ENCODE results near the gene PLA2G2F. TPM values are rescaled to one million over a fixed set of nuclear protein-coding genes. Genes with fewer than 3 reads are reported as not detected.

PLA2G2F gene
- total and polyA plus RNA-seq, 2 of the 8 experiments (the other 6 are each of a cell fraction or from before 2014, with no cell fraction given): not detected

DNA sequence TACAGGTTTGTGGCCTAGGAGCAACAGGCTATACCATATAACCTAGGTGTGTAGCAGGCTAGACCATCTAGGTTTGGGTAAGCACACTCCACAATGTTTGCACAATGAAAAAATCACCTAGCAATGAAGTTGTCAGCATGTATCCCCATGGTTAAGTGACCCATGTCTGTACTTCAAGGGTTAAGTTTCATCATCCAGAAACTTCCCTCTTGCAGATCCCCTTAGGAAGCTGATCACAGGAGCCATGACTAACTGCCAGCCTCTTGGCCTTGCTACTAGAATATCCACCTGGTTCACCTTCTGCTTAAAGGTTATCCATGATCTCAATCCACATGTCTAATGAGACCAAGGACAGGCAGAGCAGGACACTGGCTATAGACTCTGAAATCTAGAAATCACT is 43.3 kb downstream of the PLA2G2F start:
- no peak overlapping the region for H4K91ac ChIP-seq (replicated peaks; ENCODE audit: insufficient read length, low read length)
- peaks cover 0 to 14% (median 11%) of the 10 kb centered on the region in 4 experiments; a peak in 5 of 7 replicates for H3K27me3 ChIP-seq (replicated peaks in 1 of 4; ENCODE audit: control insufficient read depth in 3 of 4, extremely low read depth in 1 of 4, insufficient read depth in 3 of 4, low read length in 3 of 4)
- no peaks in the 10 kb centered on the region for H4K20me1 ChIP-seq (replicated peaks in 1 of 2; ENCODE audit: control insufficient read depth in 1 of 2, insufficient read depth in 2 of 2, low read length in 2 of 2)
- H3K56ac ChIP-seq (replicated peaks; ENCODE audit: insufficient read length, low read depth, low read length): no peak overlapping the region
- peaks cover 0 to 4% of the 10 kb centered on the region in 2 experiments; a peak in 1 of 4 replicates for H3K9me3 ChIP-seq (ENCODE audit: insufficient read depth in 2 of 2, low read depth in 1 of 2, low read length in 1 of 2)
- no peak overlapping the region for H3K27ac ChIP-seq (ENCODE audit: low read depth, low read length)
- H3K36me3 ChIP-seq (ENCODE audit: control insufficient read depth in 2 of 4, insufficient read depth in 4 of 4, low read length in 3 of 4): no peaks in the 10 kb centered on the region
- no peak overlapping the region for H3K4ac ChIP-seq (replicated peaks; ENCODE audit: insufficient read length, low read depth, low read length)
- H2BK12ac ChIP-seq (ENCODE audit: low read depth, low read length): no peak overlapping the region
- 0 out of 2 replicates have a peak, but pooled peaks cover 3% of the 10 kb centered on the region for H3K79me1 ChIP-seq (ENCODE audit: low read depth, low read length)
- H3K14ac ChIP-seq (ENCODE audit: insufficient read length): no peak overlapping the region
- CTCF ChIA-PET (ENCODE audit: partially characterized antibody): interaction anchor here (0.8 to 8.3 kb wide), 5 partner anchors 11 to 280 kb away, joined by 3 to 90 read pairs (median 3); no protein-coding TSS in a partner anchor
- no peak overlapping the region for H2BK15ac ChIP-seq (ENCODE audit: low read length)
- no peak overlapping the region for H2BK5ac ChIP-seq (ENCODE audit: low read depth, low read length)
- FAIRE-seq (no peak), DNase-seq (ENCODE audit: low read depth in 1 of 2, low spot score in 2 of 2) (no peak)
- H3K23ac ChIP-seq (ENCODE audit: insufficient read length): no peak overlapping the region
- no peaks in the 10 kb centered on the region; a peak in 1 of 4 replicates for H3K79me2 ChIP-seq (ENCODE audit: control insufficient read depth in 1 of 2, insufficient read depth in 2 of 2, low read length in 2 of 2)
- no peak overlapping the region; the same call in 1 of the 2 replicates for H4K8ac ChIP-seq (ENCODE audit: extremely low read depth, insufficient read depth, low read length)
- no peak overlapping the region for H3K9ac ChIP-seq (replicated peaks in 1 of 4; ENCODE audit: extremely low read depth in 1 of 4, low read depth in 3 of 4, low read length in 3 of 4)
- H2AFZ ChIP-seq (ENCODE audit: low read length): no peak overlapping the region
- no peak overlapping the region for H2BK120ac ChIP-seq (replicated peaks; ENCODE audit: low read depth, low read length)
- no peak overlapping the region for H4K5ac ChIP-seq (ENCODE audit: insufficient read length, low read depth, low read length)
- peaks cover 4% of the 10 kb centered on the region; the same call in 1 of the 2 replicates for H3K23me2 ChIP-seq (ENCODE audit: low read depth, low read length)
- no peak overlapping the region for H3K4me3 ChIP-seq (ENCODE audit: extremely low read depth in 1 of 4, insufficient read depth in 2 of 4, low read depth in 3 of 4, low read length in 4 of 4)
- H2AK5ac ChIP-seq (ENCODE audit: low read depth, low read length): no peak overlapping the region; the same call in 1 of the 2 replicates
- H2BK20ac ChIP-seq (ENCODE audit: low read length): no peak overlapping the region
- no peak overlapping the region for H3K18ac ChIP-seq (ENCODE audit: extremely low read depth, low read length)
- H3K4me1 ChIP-seq (replicated peaks in 1 of 4; ENCODE audit: control insufficient read depth in 3 of 4, insufficient read depth in 4 of 4, low read length in 3 of 4): peaks cover 6 to 10% (median 8%) of the 10 kb centered on the region in 4 experiments; a peak in 4 of 7 replicates
- H3K4me2 ChIP-seq (ENCODE audit: insufficient read depth in 1 of 2, low read depth in 2 of 2, low read length in 2 of 2): no peak overlapping the region
- POLR2A ChIA-PET (ENCODE audit: partially characterized antibody): no interaction called here
- TF ChIP-seq PHF8 (conservative IDR thresholded peaks at IDR 0.05; ENCODE audit: low read depth, low read length): no peak
- TF ChIP-seq CEBPB (IDR thresholded peaks at IDR 0.05; ENCODE audit: low read depth, low read length): no peak
- no peak for TF ChIP-seq EZH2 (IDR thresholded peaks at IDR 0.05; ENCODE audit: low read depth, low read length, severe bottlenecking)
- TF ChIP-seq SIX5 (IDR thresholded peaks at IDR 0.05; ENCODE audit: low read depth, low read length): no peak
- TF ChIP-seq SAP30 (IDR thresholded peaks at IDR 0.05; ENCODE audit: insufficient read depth, insufficient replicate concordance, low read length): no peak
- no peak for TF ChIP-seq TAF1 (IDR thresholded peaks at IDR 0.05; ENCODE audit: low read depth, low read length)
- no peak for TF ChIP-seq KDM4A (IDR thresholded peaks at IDR 0.05; ENCODE audit: low read depth, low read length, severe bottlenecking)
- TF ChIP-seq, protein P1, sequence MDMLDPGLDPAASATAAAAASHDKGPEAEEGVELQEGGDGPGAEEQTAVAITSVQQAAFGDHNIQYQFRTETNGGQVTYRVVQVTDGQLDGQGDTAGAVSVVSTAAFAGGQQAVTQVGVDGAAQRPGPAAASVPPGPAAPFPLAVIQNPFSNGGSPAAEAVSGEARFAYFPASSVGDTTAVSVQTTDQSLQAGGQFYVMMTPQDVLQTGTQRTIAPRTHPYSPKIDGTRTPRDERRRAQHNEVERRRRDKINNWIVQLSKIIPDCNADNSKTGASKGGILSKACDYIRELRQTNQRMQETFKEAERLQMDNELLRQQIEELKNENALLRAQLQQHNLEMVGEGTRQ (IDR thresholded peaks at IDR 0.05; ENCODE audit: low read length): no peak
- TF ChIP-seq SP1 (IDR thresholded peaks at IDR 0.05; ENCODE audit: low read depth, low read length): no peak
- no peak for TF ChIP-seq JUN (IDR thresholded peaks at IDR 0.05; ENCODE audit: low read depth, low read length)
- TF ChIP-seq FOSL1 (IDR thresholded peaks at IDR 0.05; ENCODE audit: insufficient read depth, low read depth, low read length): no peak
- TF ChIP-seq CHD2 (IDR thresholded peaks at IDR 0.05; ENCODE audit: low read length): no peak
- no peak for TF ChIP-seq JUND (IDR thresholded peaks at IDR 0.05; ENCODE audit: low read length)
- TF ChIP-seq POLR2AphosphoS5 (IDR thresholded peaks at IDR 0.05; ENCODE audit: low read depth, low read length): no peak
